ENCODE measurements around the gene RGS8. TPM values are rescaled to one million over a fixed set of nuclear protein-coding genes. Genes with fewer than 3 reads are reported as not detected.

The RGS8 gene
- total RNA-seq, 2 donors from 2014 or later: 1.5 TPM; not detected in 1

DNA sequence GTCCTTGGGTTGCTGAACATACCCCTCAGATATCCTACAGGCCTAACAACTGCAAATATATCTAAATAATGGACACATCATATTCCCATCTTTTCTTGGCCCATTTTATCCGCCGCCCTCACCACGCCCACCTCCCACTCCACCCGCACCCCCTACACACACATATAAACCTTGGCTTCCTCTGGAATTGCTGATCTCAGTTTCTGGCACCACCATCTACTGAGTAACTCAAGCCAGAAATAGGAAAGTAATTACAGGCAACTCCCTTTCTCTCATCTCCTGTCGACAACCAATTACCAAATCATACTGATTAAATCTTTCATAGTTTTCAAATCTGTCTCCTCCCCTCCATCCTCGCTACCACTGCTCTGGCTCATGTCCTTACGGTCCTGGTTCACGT lies 4.7 kb downstream of the RGS8 start:
- TF ChIP-seq, protein P1, sequence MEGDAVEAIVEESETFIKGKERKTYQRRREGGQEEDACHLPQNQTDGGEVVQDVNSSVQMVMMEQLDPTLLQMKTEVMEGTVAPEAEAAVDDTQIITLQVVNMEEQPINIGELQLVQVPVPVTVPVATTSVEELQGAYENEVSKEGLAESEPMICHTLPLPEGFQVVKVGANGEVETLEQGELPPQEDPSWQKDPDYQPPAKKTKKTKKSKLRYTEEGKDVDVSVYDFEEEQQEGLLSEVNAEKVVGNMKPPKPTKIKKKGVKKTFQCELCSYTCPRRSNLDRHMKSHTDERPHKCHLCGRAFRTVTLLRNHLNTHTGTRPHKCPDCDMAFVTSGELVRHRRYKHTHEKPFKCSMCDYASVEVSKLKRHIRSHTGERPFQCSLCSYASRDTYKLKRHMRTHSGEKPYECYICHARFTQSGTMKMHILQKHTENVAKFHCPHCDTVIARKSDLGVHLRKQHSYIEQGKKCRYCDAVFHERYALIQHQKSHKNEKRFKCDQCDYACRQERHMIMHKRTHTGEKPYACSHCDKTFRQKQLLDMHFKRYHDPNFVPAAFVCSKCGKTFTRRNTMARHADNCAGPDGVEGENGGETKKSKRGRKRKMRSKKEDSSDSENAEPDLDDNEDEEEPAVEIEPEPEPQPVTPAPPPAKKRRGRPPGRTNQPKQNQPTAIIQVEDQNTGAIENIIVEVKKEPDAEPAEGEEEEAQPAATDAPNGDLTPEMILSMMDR (IDR thresholded peaks at IDR 0.05): no peak
- no peak for TF ChIP-seq POLR2A (IDR thresholded peaks at IDR 0.05)
- TF ChIP-seq POLR2AphosphoS5 (IDR thresholded peaks at IDR 0.05): no peak
- no peak overlapping the region for H3K4me3 ChIP-seq
- H3K4me1 ChIP-seq (replicated peaks): no peaks in the 10 kb centered on the region
- H3K36me3 ChIP-seq: no peaks in the 10 kb centered on the region
- H3K27ac ChIP-seq: no peak overlapping the region
- WGBS: 79% methylated on average over 8 of the region's 8 CpGs
- intact Hi-C loops (cut with DNase I): no loop called here
- no peak for DNase-seq (ENCODE audit: low spot score)
- H3K9me3 ChIP-seq: no peaks in the 10 kb centered on the region
- H3K27me3 ChIP-seq (replicated peaks; ENCODE audit: insufficient read depth): no peaks in the 10 kb centered on the region

DNA sequence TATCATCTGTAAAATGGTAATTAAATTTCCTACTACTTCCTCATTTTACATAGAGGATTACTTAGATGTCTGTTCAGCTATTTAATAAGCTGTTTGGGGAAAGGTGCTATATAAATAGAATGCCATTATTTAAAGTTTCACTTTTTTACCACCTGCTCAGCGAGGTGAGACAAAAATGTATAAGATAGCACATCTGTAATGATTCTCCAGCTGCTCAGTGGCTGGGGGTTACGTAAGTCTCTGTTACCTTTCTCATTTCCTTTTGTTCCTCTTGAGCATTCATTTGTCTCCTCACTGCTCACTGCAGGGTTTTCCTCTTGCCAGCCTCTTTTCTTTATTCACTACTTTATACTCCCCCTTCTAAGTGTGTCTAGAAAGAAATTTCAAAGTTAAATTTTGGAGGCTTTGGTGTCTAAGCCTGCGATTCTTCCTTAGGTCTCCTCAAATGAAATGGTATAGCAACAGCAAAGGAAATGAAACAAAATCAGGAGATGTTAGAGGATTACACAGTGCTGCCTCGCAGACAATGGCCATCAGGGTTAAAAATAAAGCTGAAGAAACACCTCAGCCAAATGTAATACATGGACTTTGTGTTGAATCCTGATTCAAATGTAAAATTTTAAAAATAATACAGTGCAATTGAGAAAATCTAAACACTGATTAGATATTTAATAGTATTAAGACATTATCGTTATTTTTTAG lies 6.8 kb downstream of the RGS8 start:
- Histone ChIP-seq H3K27me3 (replicated peaks; ENCODE audit: insufficient read depth) (no peaks in the 10 kb centered on the region), H3K9me3 (no peaks in the 10 kb centered on the region), H3K4me1 (replicated peaks) (no peaks in the 10 kb centered on the region), H3K36me3 (no peaks in the 10 kb centered on the region), H3K4me3 (no peak overlapping the region), H3K27ac (no peak overlapping the region)
- WGBS: 74% methylated on average over 5 of the region's 5 CpGs
- no peak for DNase-seq (ENCODE audit: low spot score)
- intact Hi-C loops (cut with DNase I): no loop called here
- TF ChIP-seq POLR2AphosphoS5 (IDR thresholded peaks at IDR 0.05): no peak
- TF ChIP-seq, protein P1 (IDR thresholded peaks at IDR 0.05): no peak
- TF ChIP-seq POLR2A (IDR thresholded peaks at IDR 0.05): no peak

DNA sequence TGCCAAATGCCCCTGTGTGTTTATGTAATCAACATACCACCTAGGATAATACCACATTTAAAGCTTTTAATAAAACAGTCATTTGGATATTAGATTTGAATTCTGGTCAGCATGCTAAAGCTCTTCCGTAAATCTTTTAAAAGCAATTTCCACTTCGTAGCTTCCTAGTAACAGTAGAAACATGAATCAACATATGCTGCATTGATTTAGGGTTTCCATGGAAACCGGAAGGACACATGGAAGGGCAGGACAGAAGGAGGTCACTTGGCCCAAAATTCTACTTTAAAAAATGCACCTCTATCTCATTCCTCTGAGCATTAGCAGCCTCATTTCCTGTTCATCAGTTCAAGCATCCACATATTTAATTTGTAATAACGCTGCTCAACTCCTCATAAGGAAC lies 8.1 kb downstream of the RGS8 start:
- H3K4me1 ChIP-seq (replicated peaks): no peaks in the 10 kb centered on the region
- no peak overlapping the region for H3K27ac ChIP-seq
- TF ChIP-seq POLR2A (IDR thresholded peaks at IDR 0.05): no peak
- TF ChIP-seq, protein P1 (IDR thresholded peaks at IDR 0.05): no peak
- no peak for TF ChIP-seq POLR2AphosphoS5 (IDR thresholded peaks at IDR 0.05)
- WGBS: 66% methylated on average over 4 of the region's 4 CpGs
- H3K4me3 ChIP-seq: no peak overlapping the region
- H3K9me3 ChIP-seq: no peaks in the 10 kb centered on the region
- no peaks in the 10 kb centered on the region for H3K27me3 ChIP-seq (replicated peaks; ENCODE audit: insufficient read depth)
- intact Hi-C loops (cut with DNase I): no loop called here
- H3K36me3 ChIP-seq: no peaks in the 10 kb centered on the region
- DNase-seq (ENCODE audit: low spot score): no peak

DNA sequence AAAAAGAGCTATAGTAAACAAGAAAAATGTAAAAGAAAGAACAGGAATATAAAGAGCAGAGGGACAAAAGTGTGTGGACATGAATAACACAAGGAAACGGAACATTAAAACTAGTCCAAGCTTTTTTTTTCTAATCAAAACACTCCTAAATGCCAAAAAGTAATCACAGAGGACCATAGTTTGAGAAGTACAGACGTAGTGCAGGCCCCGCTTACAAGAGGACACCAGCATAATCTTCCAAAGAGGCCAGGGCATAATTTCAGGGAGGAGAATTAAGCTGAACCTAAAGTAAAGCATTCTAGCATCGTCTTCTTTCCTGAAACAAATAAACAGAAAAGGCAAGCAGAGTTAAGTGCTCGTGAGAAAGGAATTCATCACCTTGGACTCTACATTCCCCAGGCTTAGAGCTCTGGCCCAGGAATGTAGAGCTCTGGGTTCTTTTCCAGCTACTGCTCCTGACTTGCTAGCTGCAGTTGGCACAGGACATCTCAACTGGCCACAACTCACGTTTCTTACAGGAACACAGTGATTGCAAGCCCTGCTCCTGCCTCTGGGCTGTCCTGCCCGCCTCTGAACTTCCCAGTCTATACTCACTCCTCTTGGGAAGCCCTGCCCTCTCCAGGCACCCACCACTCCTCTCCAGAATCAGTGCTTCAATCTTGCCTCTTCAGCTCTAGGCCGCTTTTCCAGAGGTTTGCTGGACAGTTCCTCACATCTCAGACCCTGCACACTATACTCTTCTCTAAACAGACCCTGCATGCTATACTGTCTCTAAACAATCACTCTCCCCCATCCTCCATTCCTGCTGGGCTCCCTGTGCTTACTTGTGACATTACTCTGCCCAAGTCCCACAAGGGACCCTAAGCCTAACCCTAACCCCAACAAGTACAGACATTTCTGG lies 9.8 kb downstream of the RGS8 start:
- intact Hi-C loops (cut with DNase I): no loop called here
- TF ChIP-seq, protein P1 (IDR thresholded peaks at IDR 0.05): no peak
- TF ChIP-seq POLR2AphosphoS5 (IDR thresholded peaks at IDR 0.05): no peak
- TF ChIP-seq POLR2A (IDR thresholded peaks at IDR 0.05): no peak
- DNase-seq (ENCODE audit: low spot score): no peak
- no peak overlapping the region for H3K27ac ChIP-seq
- H3K4me3 ChIP-seq: no peak overlapping the region
- 49% methylated on average over 8 of the region's 8 CpGs for WGBS
- H3K36me3 ChIP-seq: no peaks in the 10 kb centered on the region
- H3K4me1 ChIP-seq (replicated peaks): no peaks in the 10 kb centered on the region
- H3K9me3 ChIP-seq: no peaks in the 10 kb centered on the region
- H3K27me3 ChIP-seq (replicated peaks; ENCODE audit: insufficient read depth): no peaks in the 10 kb centered on the region

All from prostate gland (tissue), 2 donors.